Measurements from ENCODE around the gene GCK. TPM values are rescaled to one million over a fixed set of nuclear protein-coding genes. Genes with fewer than 3 reads are reported as not detected.

GCK gene
- total and polyA plus RNA-seq, 2 of the 13 experiments (the other 11 are each of a cell fraction or from before 2014, with no cell fraction given) = not detected

DNA sequence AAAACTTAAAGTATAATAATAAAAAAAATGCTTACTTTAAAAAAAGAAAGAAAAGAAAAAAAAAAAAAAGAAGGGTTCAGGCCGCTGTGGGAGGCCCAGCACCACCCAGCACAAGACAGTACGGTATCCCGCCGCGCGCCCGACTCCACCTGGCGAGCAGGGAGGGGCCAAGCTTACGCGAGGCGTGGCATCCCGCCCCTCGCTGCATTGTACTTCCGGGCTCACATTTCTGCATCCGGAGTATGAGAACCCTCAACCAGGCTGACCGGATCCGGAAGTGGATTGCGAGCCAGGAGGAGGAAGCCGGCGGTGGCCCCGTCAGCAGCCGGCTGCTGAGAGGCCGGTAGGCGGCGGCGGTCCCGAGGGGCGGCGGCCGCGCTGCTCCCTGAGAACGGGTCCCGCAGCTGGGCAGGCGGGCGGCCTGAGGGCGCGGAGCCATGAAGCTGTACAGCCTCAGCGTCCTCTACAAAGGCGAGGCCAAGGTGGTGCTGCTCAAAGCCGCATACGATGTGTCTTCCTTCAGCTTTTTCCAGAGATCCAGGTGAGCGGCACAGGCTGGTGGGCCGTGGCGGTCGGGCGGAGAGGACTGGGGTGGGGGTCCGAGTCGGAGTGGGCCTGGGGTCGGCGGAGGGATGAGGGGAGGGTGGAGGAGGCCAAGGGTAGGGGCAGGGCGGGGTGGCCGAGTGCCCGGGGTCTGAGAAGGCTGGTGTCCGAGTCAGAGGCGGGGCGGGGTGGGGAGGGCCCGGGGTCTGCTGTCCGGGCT lies 11.6 kb upstream of the GCK start, which contains the start of gene YKT6 (continued):
- no peak for TF ChIP-seq ZNF530 (CRISPR knock-in tag; IDR thresholded peaks at IDR 0.05; ENCODE audit: low read depth)
- TF ChIP-seq ZNF207 (IDR thresholded peaks at IDR 0.05; ENCODE audit: borderline replicate concordance) = no peak
- TF ChIP-seq DR1 (CRISPR knock-in tag; IDR thresholded peaks at IDR 0.05) = no peak; the same call in 1 of the 2 replicates
- TF ChIP-seq ZNF318 (CRISPR knock-in tag; IDR thresholded peaks at IDR 0.05) = no peak
- TF ChIP-seq EP300 (IDR thresholded peaks at IDR 0.05; ENCODE audit: low read depth in 2 of 2, low read length in 2 of 2) = no peak
- TF ChIP-seq EP300 (CRISPR knock-in tag; IDR thresholded peaks at IDR 0.05; ENCODE audit: borderline replicate concordance) = no peak
- 0 out of 2 replicates have a peak, but pooled peaks have one; percentile 29 for TF ChIP-seq ZNF616 (CRISPR knock-in tag; IDR thresholded peaks at IDR 0.05; ENCODE audit: low read depth)
- TF ChIP-seq MED13 (CRISPR knock-in tag; IDR thresholded peaks at IDR 0.05) = 0 out of 2 replicates have a peak, but pooled peaks have one; percentile 44
- no peak for TF ChIP-seq ATF3 (CRISPR knock-in tag; IDR thresholded peaks at IDR 0.05)
- peak; percentile 91; the same call in 1 of the 2 replicates for TF ChIP-seq SIN3A (IDR thresholded peaks at IDR 0.05; ENCODE audit: borderline replicate concordance, low read depth, low read length)
- TF ChIP-seq, protein P1, sequence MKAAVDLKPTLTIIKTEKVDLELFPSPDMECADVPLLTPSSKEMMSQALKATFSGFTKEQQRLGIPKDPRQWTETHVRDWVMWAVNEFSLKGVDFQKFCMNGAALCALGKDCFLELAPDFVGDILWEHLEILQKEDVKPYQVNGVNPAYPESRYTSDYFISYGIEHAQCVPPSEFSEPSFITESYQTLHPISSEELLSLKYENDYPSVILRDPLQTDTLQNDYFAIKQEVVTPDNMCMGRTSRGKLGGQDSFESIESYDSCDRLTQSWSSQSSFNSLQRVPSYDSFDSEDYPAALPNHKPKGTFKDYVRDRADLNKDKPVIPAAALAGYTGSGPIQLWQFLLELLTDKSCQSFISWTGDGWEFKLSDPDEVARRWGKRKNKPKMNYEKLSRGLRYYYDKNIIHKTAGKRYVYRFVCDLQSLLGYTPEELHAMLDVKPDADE (CRISPR knock-in tag; IDR thresholded peaks at IDR 0.05) = no peak
- no peak for TF ChIP-seq ZNF280D (CRISPR knock-in tag; IDR thresholded peaks at IDR 0.05)
- TF ChIP-seq CENPX (CRISPR knock-in tag; IDR thresholded peaks at IDR 0.05) = no peak

Measured in HepG2 (cell line).